ENCODE data around the gene CANT1. TPM values are rescaled to one million over a fixed set of nuclear protein-coding genes. Genes with fewer than 3 reads are reported as not detected.

The CANT1 gene
- total RNA-seq, 3 donors from 2014 or later (not counting 1 experiment from before 2014, with no cell fraction given), result 40.0 to 58.8 (median 53.4) TPM

GRCh38 chr17:79029327-79030009 is 19.9 kb upstream of the CANT1 start:
- no peaks in the 10 kb centered on the region for H3K9me3 ChIP-seq (ENCODE audit: control insufficient read depth, insufficient read depth, low read length)

DNA sequence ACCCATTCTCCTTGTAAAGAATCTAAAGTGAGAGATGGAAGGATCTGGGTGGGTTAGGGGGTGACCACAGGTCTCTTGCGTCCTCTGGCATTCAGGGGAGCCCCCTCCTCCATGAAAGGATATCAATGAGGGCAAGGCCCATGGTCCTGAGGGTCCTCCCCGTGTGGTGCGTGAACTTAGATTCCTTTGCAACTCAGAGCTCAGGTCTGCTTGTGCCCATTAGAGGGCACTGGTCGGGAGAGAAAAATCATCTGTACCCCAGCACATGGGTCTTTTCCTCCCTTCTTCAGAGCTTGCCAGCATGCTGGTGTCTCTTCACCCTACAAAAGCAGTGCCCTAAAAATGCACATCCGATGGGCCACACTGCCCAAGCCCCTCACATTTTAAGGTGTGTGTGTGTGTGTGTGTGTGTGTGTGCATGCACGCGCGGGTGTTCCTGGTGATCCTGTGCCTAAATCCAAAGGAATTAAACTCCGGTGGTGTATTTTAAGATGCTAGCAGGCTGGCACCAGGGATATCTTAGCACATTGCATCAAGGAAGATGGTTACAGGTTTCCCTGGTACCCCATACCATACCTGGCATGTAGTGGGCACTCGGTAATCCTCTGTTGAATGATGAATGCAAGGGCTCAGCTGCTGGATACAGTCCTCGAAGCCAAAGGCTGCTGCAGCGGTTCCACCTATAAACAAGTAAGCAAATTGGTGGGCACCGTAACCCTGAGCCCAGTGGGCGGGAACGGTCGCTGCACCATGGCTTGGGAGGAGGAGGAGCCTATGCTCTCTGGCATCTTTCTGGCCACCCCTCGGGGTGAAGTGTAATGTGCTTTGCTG is 19.1 kb upstream of the CANT1 start:
- H3K27me3 ChIP-seq (ENCODE audit: control insufficient read depth, insufficient read depth, low read length), result peaks cover 20% of the 10 kb centered on the region

More at GRCh38 chr17:79029327-79030009, 19.9 kb upstream of the CANT1 start:
- intact Hi-C loops (cut with micrococcal nuclease), result no loop called here
- Mint-ChIP-seq H3K36me3 (no peaks in the 10 kb centered on the region), H3K4me1 (peaks cover 0 to 4% of the 10 kb centered on the region in 2 donors), H3K27ac (no peak overlapping the region), H3K9me3 (no peaks in the 10 kb centered on the region), H3K4me3 (no peak overlapping the region), H3K27me3 (ENCODE audit: low read depth in 2 of 2) (peaks cover 16 to 38% of the 10 kb centered on the region in 2 donors)
- 92% methylated on average over 16 of the region's 16 CpGs for WGBS (ENCODE audit: insufficient coverage)
- no peak overlapping the region for H3K27ac ChIP-seq (ENCODE audit: low read length)
- no peak overlapping the region for H3K4me3 ChIP-seq (ENCODE audit: low read length)
- TF ChIP-seq, protein P1, sequence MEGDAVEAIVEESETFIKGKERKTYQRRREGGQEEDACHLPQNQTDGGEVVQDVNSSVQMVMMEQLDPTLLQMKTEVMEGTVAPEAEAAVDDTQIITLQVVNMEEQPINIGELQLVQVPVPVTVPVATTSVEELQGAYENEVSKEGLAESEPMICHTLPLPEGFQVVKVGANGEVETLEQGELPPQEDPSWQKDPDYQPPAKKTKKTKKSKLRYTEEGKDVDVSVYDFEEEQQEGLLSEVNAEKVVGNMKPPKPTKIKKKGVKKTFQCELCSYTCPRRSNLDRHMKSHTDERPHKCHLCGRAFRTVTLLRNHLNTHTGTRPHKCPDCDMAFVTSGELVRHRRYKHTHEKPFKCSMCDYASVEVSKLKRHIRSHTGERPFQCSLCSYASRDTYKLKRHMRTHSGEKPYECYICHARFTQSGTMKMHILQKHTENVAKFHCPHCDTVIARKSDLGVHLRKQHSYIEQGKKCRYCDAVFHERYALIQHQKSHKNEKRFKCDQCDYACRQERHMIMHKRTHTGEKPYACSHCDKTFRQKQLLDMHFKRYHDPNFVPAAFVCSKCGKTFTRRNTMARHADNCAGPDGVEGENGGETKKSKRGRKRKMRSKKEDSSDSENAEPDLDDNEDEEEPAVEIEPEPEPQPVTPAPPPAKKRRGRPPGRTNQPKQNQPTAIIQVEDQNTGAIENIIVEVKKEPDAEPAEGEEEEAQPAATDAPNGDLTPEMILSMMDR (IDR thresholded peaks at IDR 0.05), result no peak
- DNase-seq (no peak), ATAC-seq (no peak)
- peaks cover 7% of the 10 kb centered on the region for H3K4me1 ChIP-seq (ENCODE audit: control insufficient read depth, insufficient read depth, low read length)
- peaks cover 16% of the 10 kb centered on the region for H3K27me3 ChIP-seq (ENCODE audit: control insufficient read depth, insufficient read depth, low read length)
- no peaks in the 10 kb centered on the region for H3K36me3 ChIP-seq (ENCODE audit: control insufficient read depth, insufficient read depth, low read length)

GRCh38 chr17:79027925-79028491 is 18.4 kb upstream of the CANT1 start:
- no peak for ATAC-seq
- Histone ChIP-seq H3K4me3 (ENCODE audit: low read length) (no peak overlapping the region), H3K4me1 (ENCODE audit: control insufficient read depth, insufficient read depth, low read length) (peaks cover 17% of the 10 kb centered on the region), H3K27me3 (ENCODE audit: control insufficient read depth, insufficient read depth, low read length) (peaks cover 22% of the 10 kb centered on the region), H3K27ac (ENCODE audit: low read length) (no peak overlapping the region), H3K36me3 (ENCODE audit: control insufficient read depth, insufficient read depth, low read length) (no peaks in the 10 kb centered on the region), H3K9me3 (ENCODE audit: control insufficient read depth, insufficient read depth, low read length) (no peaks in the 10 kb centered on the region)
- intact Hi-C loops (cut with micrococcal nuclease), result no loop called here
- no peaks in the 10 kb centered on the region for H3K36me3 Mint-ChIP-seq
- H3K4me3 Mint-ChIP-seq, result no peak overlapping the region
- DNase-seq, result no peak
- peaks cover 9 to 10% of the 10 kb centered on the region in 2 donors for H3K4me1 Mint-ChIP-seq
- H3K27me3 Mint-ChIP-seq (ENCODE audit: low read depth in 2 of 2), result peaks cover 26 to 41% of the 10 kb centered on the region in 2 donors
- WGBS (ENCODE audit: insufficient coverage), result 63% methylated on average over 16 of the region's 16 CpGs
- no peak overlapping the region for H3K27ac Mint-ChIP-seq
- TF ChIP-seq, protein P1 (IDR thresholded peaks at IDR 0.05), result no peak
- no peaks in the 10 kb centered on the region for H3K9me3 Mint-ChIP-seq

More for the DNA sequence above, 19.1 kb upstream of the CANT1 start:
- DNase-seq, result no peak
- H3K27ac ChIP-seq (ENCODE audit: low read length), result no peak overlapping the region
- H3K27ac Mint-ChIP-seq, result no peak overlapping the region
- WGBS (ENCODE audit: insufficient coverage), result 77% methylated on average over 16 of the region's 17 CpGs
- H3K9me3 Mint-ChIP-seq, result no peaks in the 10 kb centered on the region
- intact Hi-C loops (cut with micrococcal nuclease), result no loop called here
- TF ChIP-seq, protein P1 (IDR thresholded peaks at IDR 0.05), result no peak
- H3K36me3 ChIP-seq (ENCODE audit: control insufficient read depth, insufficient read depth, low read length), result no peaks in the 10 kb centered on the region
- peaks cover 20 to 38% of the 10 kb centered on the region in 2 donors for H3K27me3 Mint-ChIP-seq (ENCODE audit: low read depth in 2 of 2)
- H3K4me1 Mint-ChIP-seq, result peaks cover 7 to 10% of the 10 kb centered on the region in 2 donors
- peaks cover 14% of the 10 kb centered on the region for H3K4me1 ChIP-seq (ENCODE audit: control insufficient read depth, insufficient read depth, low read length)
- H3K4me3 Mint-ChIP-seq, result no peak overlapping the region
- no peak for ATAC-seq
- H3K4me3 ChIP-seq (ENCODE audit: low read length), result no peak overlapping the region
- no peaks in the 10 kb centered on the region for H3K9me3 ChIP-seq (ENCODE audit: control insufficient read depth, insufficient read depth, low read length)
- no peaks in the 10 kb centered on the region for H3K36me3 Mint-ChIP-seq
